Stimulated activated CD8-positive, alpha-beta memory T cell treated with anti-CD3 and anti-CD28 coated beads, Interleukin-4, amount 100 ng/mL, for 4 hours (primary cell): ENCODE measurements around the gene ANTXR1.

Source experiments
- DNase-seq, 2 donors: peaks; one replicate each; pipeline ENCODE4 v3.0.0-alpha.2; 2020; ENCODE audit warnings: low read depth in 2 of 2, low spot score in 1 of 2

Gene ANTXR1

GRCh38 chr2:69177785-69178636 is 165.0 kb downstream of the ANTXR1 start:
- no peak for DNase-seq

- DNase-seq: no peak
Observed at GRCh38 chr2:69178756-69179155, 165.8 kb downstream of the ANTXR1 start.

GRCh38 chr2:69180227-69180626 is 167.2 kb downstream of the ANTXR1 start:
- DNase-seq: no peak

GRCh38 chr2:69180974-69181373 is 168.0 kb downstream of the ANTXR1 start:
- DNase-seq: no peak

- no peak for DNase-seq
Observed at GRCh38 chr2:69181806-69182427, 168.9 kb downstream of the ANTXR1 start.

- DNase-seq: no peak
Observed at GRCh38 chr2:69183659-69184058, 170.7 kb downstream of the ANTXR1 start.

- DNase-seq: no peak
Observed at GRCh38 chr2:69184224-69184623, 171.2 kb downstream of the ANTXR1 start.

- no peak for DNase-seq
Observed at GRCh38 chr2:69185807-69186206, 172.8 kb downstream of the ANTXR1 start.

GRCh38 chr2:69186614-69187013 is 173.6 kb downstream of the ANTXR1 start:
- no peak for DNase-seq

- no peak for DNase-seq
Observed at GRCh38 chr2:69188182-69188900, 175.4 kb downstream of the ANTXR1 start.

GRCh38 chr2:69190743-69191404 is 177.9 kb downstream of the ANTXR1 start:
- DNase-seq: no peak

GRCh38 chr2:69191634-69192033 is 178.7 kb downstream of the ANTXR1 start:
- no peak for DNase-seq

GRCh38 chr2:69192176-69192945 is 179.4 kb downstream of the ANTXR1 start:
- DNase-seq: no peak

- DNase-seq: no peak
Observed at GRCh38 chr2:69195706-69196105, 182.7 kb downstream of the ANTXR1 start.

- no peak for DNase-seq
Observed at GRCh38 chr2:69196327-69197117, 183.5 kb downstream of the ANTXR1 start.

- DNase-seq: no peak
Observed at GRCh38 chr2:69200107-69200520, 187.1 kb downstream of the ANTXR1 start.

GRCh38 chr2:69201259-69201658 is 188.3 kb downstream of the ANTXR1 start:
- no peak for DNase-seq

- DNase-seq: no peak
Observed at GRCh38 chr2:69202327-69202726, 189.3 kb downstream of the ANTXR1 start.

- DNase-seq: no peak
Observed at GRCh38 chr2:69203166-69203985, 190.4 kb downstream of the ANTXR1 start.
